ENCODE measurements around the gene RBFOX1.

The RBFOX1 gene

DNA sequence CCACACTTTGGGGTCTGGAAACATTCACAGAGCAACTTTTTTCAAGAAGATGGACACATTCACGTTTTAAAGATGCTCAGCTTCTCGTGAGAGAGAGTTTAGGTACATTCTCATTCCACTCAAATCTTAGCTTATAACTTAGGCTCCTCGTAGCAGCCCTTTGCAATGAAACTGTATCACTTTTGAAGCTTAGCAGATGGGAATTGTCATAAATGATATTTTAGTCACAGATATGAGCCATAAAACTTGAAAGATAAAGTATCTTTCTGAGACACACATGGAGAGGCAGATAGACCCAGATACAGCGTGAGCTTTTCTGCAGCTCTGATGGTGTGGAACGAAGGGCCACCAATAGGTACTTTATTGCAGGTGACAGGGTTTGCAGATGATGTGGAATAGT is 41.1 kb downstream of the RBFOX1 start:
- DNase-seq (ENCODE audit: low spot score): no peak

DNA sequence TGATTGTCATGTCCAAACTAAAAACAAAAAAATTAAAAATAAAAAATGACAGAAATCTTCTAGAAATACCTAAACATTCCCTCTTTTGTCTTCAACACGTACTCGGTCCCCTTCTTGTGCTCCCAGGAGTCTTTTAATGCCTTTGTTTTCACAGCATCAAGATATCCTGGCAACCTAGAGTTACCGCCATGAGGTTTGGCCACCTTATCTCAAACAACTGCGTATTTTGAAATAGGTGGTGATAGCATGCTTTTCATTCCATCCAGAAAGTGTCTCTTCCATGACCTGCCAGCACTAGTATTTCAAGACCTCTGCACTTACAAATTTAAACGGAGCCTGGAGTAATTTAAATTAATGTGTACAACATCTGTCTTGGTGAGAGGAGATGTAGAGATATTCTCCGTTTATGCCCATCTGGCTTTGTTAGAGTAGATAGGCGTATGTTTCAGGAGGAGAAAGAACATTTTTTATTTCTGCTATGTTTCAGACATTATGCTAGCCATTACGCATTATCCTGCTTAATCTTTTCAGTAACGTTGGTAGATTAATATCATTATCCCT is 42.0 kb downstream of the RBFOX1 start:
- no peak for DNase-seq (ENCODE audit: low spot score)

DNA sequence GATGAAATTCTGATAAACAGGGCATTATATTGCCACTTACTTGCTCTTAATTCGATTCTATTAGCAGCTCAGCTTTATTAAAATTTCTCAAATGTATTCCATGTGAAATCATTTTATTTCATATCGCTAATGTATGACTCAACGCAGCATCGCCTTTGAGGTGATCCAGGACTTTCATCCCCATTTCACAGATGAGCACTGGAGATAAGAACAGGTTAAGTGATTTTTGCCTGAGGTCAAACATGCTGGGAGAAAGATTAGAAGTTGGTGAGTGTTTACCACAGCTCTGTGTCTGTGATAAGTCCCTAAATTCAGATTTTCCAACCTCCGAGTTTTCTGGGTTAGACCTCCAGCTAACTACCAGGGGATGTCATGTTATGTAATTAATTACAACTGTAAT is 43.6 kb downstream of the RBFOX1 start:
- no peak for DNase-seq (ENCODE audit: low spot score)

DNA sequence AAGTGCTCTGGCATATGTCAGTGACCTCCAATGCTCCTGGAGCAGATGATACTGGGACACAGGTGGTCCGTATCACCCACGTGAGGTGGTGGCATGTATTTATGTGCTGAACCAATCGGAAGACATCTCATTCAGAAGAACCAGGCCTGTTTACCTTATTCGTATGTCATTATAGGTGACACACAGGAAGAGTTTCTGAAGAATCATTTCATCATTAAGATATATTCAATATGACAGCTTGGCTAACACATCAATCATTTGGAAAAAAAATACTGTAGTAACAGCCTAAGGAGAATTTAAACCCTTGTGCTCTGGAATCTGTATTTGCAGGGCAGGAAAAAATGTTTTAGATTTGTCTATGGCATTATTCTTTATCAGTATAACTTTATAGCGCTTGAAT is 44.6 kb downstream of the RBFOX1 start:
- DNase-seq (ENCODE audit: low spot score): no peak

DNA sequence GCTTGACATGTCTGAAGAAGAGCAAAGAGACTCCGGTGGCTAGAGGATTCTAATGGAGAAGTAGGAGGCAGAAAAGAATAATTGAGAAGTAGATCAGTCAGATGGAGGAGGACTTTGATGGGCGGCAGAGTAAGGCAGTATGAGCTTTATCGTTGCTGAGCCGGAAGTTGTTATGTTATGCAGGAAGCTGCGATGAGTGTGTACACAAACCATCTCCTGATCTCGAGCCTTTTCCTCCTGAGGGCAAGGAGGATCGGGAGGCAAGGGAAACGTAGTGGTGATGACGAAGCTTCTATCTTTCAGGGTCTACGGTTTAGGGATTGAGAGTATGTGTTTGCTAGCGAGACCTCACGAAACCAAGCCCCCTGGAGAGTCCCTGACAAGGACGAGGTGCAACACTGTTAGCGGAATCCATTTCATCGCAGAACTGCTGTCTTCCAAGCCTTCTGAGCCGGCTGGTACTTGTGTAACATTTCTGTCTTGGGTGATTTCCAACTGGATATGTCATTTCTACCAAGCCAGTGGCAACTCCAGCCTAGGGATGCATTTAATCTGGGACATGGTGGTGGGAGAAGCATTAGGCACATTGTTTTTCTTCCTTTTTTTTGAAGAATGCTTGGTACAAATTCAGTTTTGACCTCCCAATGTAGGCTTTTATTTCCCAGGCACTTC is 45.5 kb downstream of the RBFOX1 start:
- DNase-seq (ENCODE audit: low spot score): no peak

DNA sequence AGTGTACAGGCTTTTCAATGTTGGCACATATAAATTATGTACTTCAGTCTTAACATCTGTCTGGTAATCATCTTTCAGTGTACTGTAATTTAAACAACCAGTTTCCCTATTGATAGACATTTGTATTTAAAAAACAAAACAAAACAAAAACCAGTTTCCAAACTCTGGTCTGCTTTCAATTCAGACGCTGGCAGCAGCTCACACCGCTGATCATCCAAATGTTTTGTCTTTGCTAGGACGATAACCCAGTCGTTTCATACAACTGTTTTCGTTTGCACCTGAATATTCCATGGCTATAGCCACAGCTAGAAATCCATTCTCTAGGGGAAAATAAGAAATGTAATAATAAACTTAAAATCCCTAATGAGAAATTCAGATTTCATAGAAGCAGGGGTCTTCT is 47.8 kb downstream of the RBFOX1 start:
- DNase-seq (ENCODE audit: low spot score): no peak

DNA sequence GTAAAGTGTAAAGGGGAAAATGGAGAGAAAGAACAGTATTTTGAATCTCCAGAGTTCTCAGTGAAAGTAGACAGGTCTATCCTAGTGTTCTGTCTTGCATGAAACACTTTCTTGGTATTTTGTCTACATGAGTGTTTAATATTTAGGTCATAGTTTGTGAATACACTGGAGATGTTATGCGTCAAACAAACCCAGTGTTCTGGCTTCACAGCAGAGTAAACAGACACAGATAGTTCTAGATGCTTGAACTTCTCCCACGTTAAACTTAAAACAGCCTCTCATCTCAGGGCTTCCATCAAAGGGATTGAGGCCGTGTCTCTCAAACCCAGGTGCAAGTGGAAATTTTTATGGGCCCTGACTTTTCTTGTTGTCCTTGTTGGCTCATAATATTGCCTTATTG is 48.3 kb downstream of the RBFOX1 start:
- DNase-seq (ENCODE audit: low spot score): no peak

DNA sequence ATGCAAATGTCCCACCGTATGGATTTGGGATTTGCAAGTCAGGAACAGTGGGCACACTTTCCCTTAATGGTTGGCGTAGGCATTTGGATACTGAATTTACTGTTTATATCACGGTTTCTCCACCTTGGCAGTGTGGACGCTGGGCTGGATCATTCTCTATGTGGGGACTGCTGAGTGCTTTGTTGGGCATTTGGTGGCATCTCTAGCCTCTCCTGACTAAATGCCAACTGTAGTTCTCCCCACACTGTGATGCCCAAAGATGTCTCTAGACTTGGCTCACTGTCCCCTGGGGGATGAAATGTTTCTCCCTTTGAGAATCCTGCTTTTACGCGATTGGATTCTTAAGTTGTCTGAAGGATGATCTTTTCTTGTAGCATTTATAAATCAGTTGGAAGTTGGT is 49.0 kb downstream of the RBFOX1 start:
- DNase-seq (ENCODE audit: low spot score): no peak

DNA sequence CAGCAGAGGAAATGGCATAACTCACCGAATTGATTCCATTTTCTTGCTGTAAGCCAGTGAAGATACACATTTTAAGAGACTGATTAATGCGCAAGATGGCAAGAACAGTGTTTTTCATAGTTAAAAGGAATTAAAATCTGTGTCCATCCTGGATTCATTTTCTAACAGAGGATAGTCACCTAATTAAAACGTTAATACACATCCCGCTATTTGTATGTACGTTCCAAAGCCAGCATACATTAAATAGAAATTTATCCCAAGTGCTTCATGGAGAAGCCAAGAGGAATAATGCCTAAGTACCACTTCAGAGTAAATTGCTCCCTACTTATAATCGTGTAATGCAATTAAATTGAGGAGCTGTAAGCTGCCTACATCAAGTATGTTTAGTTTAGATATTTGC is 49.9 kb downstream of the RBFOX1 start:
- no peak for DNase-seq (ENCODE audit: low spot score)

DNA sequence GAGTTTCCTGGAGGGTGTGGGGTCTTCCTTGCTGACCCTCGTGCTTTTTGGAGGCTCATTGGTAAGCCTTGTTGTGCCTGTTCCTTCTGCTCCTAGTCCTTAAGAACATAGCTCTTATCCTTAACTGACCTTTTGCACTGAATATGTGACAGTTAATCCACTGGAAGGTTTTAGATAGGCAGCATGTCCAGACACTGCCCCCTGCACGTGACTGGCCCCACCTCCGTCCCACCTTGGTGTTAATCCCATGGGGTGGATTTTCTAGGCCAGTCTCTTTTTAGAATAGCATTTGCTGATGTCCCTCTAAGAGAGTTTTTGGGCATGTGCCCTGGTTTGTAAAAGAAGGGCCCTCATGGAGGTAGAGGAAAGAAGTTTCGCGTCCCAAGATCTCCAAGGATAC is 58.3 kb downstream of the RBFOX1 start:
- DNase-seq (ENCODE audit: low spot score): no peak

DNA sequence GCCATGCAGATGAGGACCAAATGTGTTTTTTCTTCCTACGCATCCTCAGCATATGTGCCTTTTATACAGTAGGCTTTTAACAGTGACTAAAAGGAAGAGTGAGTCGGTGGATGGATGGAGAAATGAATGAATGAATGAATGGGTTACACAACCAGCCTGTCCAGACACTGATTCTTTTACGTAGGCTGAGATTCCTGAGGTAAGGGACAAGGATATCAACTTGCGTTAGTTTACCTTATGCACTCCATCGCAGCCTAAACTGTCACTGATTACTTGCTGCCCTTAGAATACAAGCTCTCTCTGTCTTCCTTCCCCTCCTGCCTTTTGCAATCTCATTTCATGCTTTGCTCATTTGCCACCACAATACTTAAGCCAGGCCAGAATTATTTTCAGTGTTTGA is 59.0 kb downstream of the RBFOX1 start:
- DNase-seq (ENCODE audit: low spot score): no peak

DNA sequence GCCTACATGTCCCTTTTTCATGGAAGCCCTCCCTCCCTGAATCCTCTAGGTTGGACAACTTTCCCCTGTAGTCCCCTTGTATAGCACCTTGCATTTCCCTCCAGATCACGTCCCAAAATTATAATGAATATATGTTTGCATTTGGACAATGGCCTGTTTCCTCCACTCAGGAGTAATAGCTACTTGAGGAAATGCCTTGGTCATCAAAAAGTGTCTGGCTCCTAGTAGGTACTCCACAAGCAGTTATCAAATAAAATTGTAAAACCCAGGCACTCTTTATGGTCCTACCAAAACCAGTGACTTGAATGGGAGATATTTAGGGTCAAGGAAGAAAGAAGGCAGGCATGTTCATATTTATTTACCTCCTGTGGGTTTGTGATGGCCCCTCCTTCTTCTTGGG is 59.6 kb downstream of the RBFOX1 start:
- no peak for DNase-seq (ENCODE audit: low spot score)

DNA sequence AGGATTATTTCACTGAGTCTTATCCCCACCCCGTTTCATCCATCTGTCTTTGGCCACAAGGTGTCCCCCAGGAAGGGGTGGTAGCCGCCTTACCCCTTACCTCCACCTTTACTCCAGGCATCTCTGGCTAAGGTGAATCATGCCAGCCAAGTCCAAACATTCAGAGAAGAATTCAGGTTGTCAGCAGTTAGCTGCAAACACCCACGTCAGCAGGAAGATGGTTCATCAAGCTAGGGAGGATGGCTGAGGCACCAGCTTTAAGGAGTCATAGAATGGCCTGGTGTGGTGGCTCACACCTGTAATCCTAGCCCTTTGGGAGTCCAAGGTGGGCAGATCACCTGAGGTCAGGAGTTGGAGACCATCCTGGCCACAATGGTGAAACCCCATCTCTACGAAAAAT is 61.0 kb downstream of the RBFOX1 start:
- no peak for DNase-seq (ENCODE audit: low spot score)

DNA sequence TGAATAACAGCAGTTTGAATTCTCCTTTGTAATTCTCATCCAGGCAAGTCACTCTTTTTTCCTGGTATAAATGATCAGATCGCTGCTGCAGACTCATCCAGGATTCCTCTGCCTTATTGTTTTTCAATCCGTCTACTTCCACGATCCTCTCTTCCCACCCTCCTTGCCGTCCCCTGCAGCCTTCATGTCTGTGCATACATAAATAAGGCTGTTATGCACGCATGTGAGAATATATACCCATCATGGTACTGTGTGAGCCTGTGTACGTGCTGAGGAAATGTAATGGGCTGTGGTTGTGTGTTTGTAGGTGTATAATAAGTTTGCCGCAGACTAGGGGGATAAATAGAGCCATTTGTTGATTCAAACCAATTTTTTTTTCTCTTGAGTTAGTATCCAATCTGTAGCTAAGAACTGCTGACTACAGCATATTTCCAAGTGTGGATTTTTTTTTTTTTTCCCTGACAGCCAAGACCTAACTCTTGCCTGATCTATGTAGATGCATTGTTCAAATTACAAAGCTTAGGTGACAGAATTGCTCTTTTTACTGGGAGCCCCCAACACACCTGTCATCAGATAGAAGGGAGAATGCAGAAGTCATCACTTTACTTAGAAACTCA is 62.2 kb downstream of the RBFOX1 start:
- DNase-seq (ENCODE audit: low spot score): no peak

DNA sequence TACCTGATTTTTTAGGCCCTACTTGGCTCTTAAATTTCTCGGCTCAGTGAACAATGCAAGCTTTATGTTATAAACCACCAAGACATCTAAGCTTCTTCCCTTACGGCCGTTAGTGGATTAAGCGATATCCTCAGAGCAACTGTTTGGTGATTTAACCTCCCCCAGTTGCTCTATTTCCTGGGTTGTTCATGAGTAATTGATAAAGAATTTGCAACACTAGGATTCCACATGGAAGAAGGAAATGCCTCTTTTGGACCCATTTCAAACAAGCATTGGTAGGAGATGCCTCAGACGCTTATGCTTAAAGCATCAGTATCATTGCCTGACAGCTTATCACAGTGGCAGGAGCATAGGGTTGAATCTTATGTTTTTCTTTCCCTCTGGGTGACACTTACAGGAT is 65.3 kb downstream of the RBFOX1 start:
- no peak for DNase-seq (ENCODE audit: low spot score)

DNA sequence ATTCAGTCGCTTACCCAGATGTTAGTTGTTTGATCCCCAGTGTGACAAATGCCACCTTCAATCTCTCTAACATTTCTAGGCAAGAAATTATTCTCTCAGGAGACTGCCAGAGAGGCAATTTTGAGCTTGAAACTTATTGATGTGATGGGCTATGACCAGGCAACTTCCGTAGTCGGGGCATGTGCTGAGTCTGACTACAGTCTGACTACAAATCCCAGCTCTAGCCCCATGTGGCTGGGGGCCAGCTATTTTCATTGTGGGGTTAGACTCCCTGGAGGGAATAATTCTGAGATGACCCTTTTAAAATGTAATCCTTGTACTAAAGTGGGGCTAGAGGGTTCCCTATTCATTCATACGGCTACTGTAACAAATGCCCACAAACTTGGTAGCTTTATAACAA is 65.9 kb downstream of the RBFOX1 start:
- no peak for DNase-seq (ENCODE audit: low spot score)

DNA sequence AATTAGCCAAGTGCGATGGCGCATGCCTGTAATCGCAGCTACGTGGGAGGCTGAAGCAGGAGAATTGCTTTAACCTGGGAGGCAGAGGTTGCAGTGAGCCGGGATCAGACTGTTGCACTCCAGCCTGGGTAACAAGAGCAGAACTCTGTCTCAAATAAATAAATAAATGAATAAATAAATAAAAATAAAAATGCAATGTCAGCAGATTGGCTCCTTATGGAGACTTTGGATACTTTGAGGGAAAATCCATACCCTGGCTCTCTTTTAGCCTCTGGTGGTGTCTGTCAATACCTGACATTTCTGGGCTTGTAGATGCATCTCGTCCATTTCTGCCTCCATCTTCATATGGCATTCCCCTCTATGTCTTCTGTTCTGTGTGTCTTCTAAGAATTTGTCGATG is 66.7 kb downstream of the RBFOX1 start:
- DNase-seq (ENCODE audit: low spot score): no peak

DNA sequence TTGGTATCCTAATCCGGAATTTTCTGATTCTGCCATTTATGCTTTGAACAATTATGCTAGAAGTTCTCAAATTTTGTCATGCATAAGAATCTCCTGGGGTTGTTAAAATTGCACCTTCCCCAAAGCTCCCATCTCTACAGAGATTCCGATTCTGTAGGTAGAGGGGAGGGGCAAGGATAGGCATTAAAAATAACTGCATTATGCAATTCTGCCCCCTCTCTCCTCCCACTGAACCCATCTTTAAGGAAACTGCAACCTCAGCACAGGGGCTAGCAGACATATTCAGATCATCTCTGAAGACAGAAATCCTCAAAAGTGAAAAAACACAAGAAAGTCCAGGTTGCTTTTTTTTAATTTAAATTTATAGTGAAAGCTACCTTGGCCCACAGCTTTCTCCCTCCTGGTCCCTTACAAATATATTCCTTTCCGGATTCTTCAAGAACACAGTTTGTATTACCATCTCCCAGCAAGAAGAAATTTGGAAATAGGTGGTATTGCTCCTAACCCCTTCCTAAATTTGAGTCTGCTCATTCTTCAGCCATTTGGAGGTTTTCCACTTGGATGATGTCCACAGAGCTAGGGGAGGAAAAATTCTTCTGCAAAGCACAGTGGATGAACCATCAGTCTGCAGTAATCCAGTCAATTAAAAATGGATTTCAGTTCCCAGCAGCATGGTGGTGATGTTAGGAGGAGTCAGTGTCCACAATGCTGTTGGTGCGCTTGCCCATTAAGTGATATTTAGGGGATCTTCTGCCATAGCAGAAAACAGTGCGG is 67.7 kb downstream of the RBFOX1 start:
- no peak for DNase-seq (ENCODE audit: low spot score)

DNA sequence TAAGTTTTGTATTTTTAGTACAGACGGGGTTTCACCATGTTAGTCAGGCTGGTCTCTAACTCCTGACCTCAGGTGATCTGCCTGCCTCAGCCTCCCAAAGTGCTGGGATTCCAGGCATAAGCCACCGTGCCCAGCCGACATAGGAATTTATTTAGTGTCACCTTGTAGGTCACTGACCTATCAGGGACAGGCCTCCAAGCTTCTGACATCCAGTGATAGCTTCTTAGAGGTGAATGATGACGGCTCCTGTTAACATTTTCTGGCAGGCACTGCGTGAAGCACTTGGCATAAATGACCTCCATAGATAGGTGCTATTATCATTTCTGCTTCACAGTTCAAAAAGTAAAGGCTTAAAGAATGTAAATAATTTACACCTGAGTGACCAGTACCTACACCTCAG is 71.6 kb downstream of the RBFOX1 start:
- DNase-seq (ENCODE audit: low spot score): no peak

DNA sequence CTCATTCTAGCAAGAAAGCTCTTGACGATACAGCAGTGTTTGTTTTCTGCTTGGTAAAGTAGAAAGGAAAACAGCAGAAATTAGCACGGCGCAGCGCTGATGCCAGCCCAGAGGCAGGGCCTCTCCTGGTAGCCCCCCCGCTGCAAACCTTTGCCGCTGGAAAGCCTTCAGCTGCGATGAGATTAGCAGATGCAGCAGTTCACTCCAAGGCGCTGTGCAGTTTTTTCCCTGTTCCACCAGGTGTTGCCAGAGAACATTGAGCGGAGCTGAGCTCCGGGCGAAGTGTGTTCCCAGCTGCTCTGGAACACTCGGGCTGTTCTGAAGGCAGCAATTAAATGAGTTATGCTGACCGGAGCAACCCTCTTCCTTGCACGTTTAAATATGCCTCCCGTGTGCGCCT is 72.5 kb downstream of the RBFOX1 start:
- DNase-seq (ENCODE audit: low spot score): no peak

DNA sequence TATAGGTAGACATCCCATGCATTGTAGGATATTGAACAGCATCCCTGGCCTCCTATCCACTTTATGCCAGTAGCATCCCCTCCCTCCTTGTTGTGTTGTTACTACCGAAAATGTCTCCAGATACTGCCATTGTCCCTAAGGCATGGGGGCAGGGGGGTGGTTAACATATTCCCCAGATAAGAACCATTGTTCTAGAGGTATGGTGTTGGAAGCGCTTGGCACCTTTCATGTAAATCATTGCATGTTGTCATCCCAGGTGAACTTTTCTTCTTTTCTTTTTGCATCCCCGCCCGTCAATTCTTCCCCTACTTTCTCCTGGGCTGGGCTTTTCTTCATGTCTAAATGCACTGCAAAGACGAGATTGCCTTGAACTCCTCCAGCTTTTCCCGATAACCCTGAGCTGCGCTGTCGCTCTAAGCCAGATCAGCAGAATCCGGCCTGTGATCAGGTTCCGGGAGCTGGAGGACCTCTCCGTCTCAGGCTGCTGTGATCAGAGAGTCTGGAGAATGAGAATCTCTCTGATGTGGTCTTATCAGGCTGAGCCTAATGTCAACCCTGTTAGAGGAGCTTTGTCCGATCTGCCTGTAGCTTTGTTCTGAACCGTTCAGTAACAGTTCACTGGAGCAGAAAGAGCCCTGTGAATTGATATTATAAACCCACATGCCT is 76.2 kb downstream of the RBFOX1 start:
- no peak for DNase-seq (ENCODE audit: low spot score)

DNA sequence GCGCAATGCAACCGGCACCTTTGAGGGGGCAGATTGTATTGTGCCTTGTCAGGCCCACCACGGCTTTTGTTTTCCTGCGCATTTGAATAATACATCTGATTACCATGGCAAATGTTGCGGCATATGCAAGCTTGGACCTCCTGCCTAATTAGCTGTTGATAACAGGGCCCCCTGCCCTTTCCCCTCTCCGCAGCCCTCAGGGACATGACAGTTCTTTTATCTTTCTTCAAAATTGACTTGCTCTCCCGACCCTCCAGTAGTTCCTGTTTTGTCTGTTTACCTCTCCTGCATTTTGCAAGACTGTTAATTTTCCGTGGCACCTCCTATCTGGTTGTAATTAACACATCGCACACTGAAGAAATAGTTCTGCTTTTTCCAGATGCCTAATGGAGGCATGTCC is 86.8 kb downstream of the RBFOX1 start:
- no peak for DNase-seq (ENCODE audit: low spot score)

DNA sequence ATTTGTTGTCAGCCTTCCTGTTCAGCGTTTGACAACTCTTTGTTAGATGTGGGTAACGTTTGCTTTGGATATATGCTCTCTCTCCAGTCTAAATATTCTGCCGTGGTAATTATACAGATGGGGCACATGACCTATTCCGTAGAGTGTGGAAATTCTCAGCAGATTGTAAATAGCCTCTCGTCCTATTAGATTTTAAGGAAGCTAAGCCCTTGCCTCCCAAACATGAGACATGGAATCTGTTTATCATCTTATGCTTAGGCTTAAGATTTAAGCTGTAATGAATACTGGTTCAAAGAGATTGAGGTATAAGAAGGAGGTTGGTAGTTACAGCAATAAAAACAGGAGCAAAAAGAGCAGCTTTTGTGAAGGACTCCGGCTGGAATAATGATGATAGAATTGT is 87.4 kb downstream of the RBFOX1 start:
- DNase-seq (ENCODE audit: low spot score): no peak
